Hepatocyte (in vitro differentiated cells): Measurements from ENCODE around the gene HPCAL1. TPM values are rescaled to one million over a fixed set of nuclear protein-coding genes. Genes with fewer than 3 reads are reported as not detected.

ENCODE experiments used
- DNase-seq: peaks from one replicate; pipeline ENCODE4 v3.0.0-alpha.2; 2016; ENCODE audit warnings: low spot score
- H2AFZ ChIP-seq: fragments of 200-600 bp; sonication (generic); 2 replicates; pipeline ENCODE4 v1.6.0; 2016; ENCODE audit warnings: antibody characterized with exemption, mild to moderate bottlenecking
- H3K27ac ChIP-seq: fragments of 200-600 bp; sonication (generic); 2 replicates; pipeline ENCODE4 v1.5.1; 2016; ENCODE audit warnings: mild to moderate bottlenecking
- H3K27me3 ChIP-seq: fragments of 200-600 bp; sonication (generic); 2 replicates; pipeline ENCODE4 v1.6.1; 2016
- H3K36me3 ChIP-seq: fragments of 200-600 bp; sonication (generic); replicated peaks from 2 replicates; pipeline ENCODE4 v1.5.1; 2016; ENCODE audit warnings: low read depth; ENCODE audit not compliant: insufficient read depth
- H3K4me1 ChIP-seq: fragments of 200-600 bp; sonication (generic); 2 replicates; pipeline ENCODE4 v1.5.1; 2016; ENCODE audit warnings: mild to moderate bottlenecking, moderate library complexity; ENCODE audit not compliant: insufficient read depth
- H3K4me2 ChIP-seq: fragments of 200-600 bp; sonication (generic); 2 replicates; pipeline ENCODE4 v1.6.0; 2016
- H3K4me3 ChIP-seq: fragments of 200-600 bp; sonication (generic); 2 replicates; pipeline ENCODE4 v1.5.1; 2016; ENCODE audit warnings: mild to moderate bottlenecking
- H3K79me2 ChIP-seq: fragments of 200-600 bp; sonication (generic); 2 replicates; pipeline ENCODE4 v1.6.0; 2017; ENCODE audit warnings: mild to moderate bottlenecking
- H3K9me2 ChIP-seq: fragments of 200-600 bp; sonication (generic); replicated peaks from 2 replicates; pipeline ENCODE4 v1.6.0; 2017; ENCODE audit warnings: mild to moderate bottlenecking; ENCODE audit not compliant: insufficient read depth
- H3K9me3 ChIP-seq: fragments of 200-600 bp; sonication (generic); 2 replicates; pipeline ENCODE4 v1.5.1; 2016; ENCODE audit warnings: low read depth, mild to moderate bottlenecking
- H4K20me1 ChIP-seq: fragments of 200-600 bp; sonication (generic); 2 replicates; pipeline ENCODE4 v1.6.0; 2016; ENCODE audit warnings: mild to moderate bottlenecking; ENCODE audit not compliant: insufficient read depth, poor library complexity, severe bottlenecking
- CTCF ChIP-seq: fragments of 200-600 bp; sonication (generic); IDR thresholded peaks from 2 replicates; pipeline ENCODE4 v1.5.1; 2016; ENCODE audit warnings: antibody characterized with exemption, mild to moderate bottlenecking; ENCODE audit not compliant: poor library complexity
- EZH2 ChIP-seq: fragments of 200-600 bp; sonication (generic); IDR thresholded peaks from 2 replicates; pipeline ENCODE4 v1.6.1; 2016; ENCODE audit warnings: antibody characterized with exemption, mild to moderate bottlenecking, borderline replicate concordance
- EZH2phosphoT487 ChIP-seq: fragments of 200-600 bp; sonication (generic); IDR thresholded peaks from one replicate; pipeline ENCODE4 v1.6.1; 2018; ENCODE audit warnings: antibody characterized with exemption, mild to moderate bottlenecking, low read depth, moderate library complexity; ENCODE audit not compliant: unreplicated experiment, severe bottlenecking
- WGBS: methylation state at CpG from one replicate; pipeline ENCODE4 v1.1.6; 2016; ENCODE audit warnings: low lambda C conversion rate; ENCODE audit errors: missing lambda C conversion rate; 5-methylcytosine and 5-hydroxymethylcytosine counted together
- polyA plus RNA-seq: library from polyadenylated mRNA; unstranded; fragments of >200 nt; fragmentation: Nextera tagmentation; extraction: Ambion mirVana; gene quantifications from 2 replicates; pipeline ENCODE4 v1.2.1, GENCODE V29; 2016
- total RNA-seq: library from RNA; depleted of rRNA; stranded (reverse); fragments of >200 nt; gene quantifications from 2 replicates; pipeline ENCODE4 v1.2.3, GENCODE V29; 2014

Gene HPCAL1
- total and polyA plus RNA-seq, 2 experiments from 2014 or later: 22.5 to 39.1 TPM

GRCh38 chr2:10345126-10345525 is 42.4 kb downstream of the HPCAL1 start:
- Histone ChIP-seq H3K36me3 (no peaks in the 10 kb centered on the region), H3K79me2 (peaks cover 57% of the 10 kb centered on the region), H4K20me1 (peaks cover 3% of the 10 kb centered on the region), H3K9me3 (no peaks in the 10 kb centered on the region), H3K4me2 (no peak overlapping the region), H2AFZ (no peak overlapping the region), H3K27ac (no peak overlapping the region), H3K4me3 (no peak overlapping the region), H3K9me2 (no peaks in the 10 kb centered on the region), H3K4me1 (peaks cover 1% of the 10 kb centered on the region), H3K27me3 (no peaks in the 10 kb centered on the region)
- 97% methylated on average over 3 of the region's 3 CpGs for WGBS
- TF ChIP-seq EZH2 (no peak), CTCF (no peak), EZH2phosphoT487 (no peak)
- no peak for DNase-seq

- Histone ChIP-seq H3K79me2 (peaks cover 54% of the 10 kb centered on the region), H3K4me1 (no peaks in the 10 kb centered on the region), H3K27ac (no peak overlapping the region), H2AFZ (no peak overlapping the region), H3K4me3 (no peak overlapping the region), H3K9me2 (no peaks in the 10 kb centered on the region), H3K36me3 (no peaks in the 10 kb centered on the region), H4K20me1 (peaks cover 3% of the 10 kb centered on the region), H3K4me2 (no peak overlapping the region), H3K9me3 (no peaks in the 10 kb centered on the region), H3K27me3 (no peaks in the 10 kb centered on the region)
- TF ChIP-seq EZH2: no peak
- no peak for TF ChIP-seq EZH2phosphoT487
- no peak for TF ChIP-seq CTCF
- 85% methylated on average over 3 of the region's 3 CpGs for WGBS
- no peak for DNase-seq
These were observed 43.1 kb downstream of the HPCAL1 start for GRCh38 chr2:10345813-10346212.

- no peak overlapping the region for H3K27ac ChIP-seq
- no peaks in the 10 kb centered on the region for H3K27me3 ChIP-seq
- H3K9me3 ChIP-seq: no peaks in the 10 kb centered on the region
- H3K79me2 ChIP-seq: peaks cover 42% of the 10 kb centered on the region
- H2AFZ ChIP-seq: no peak overlapping the region
- H3K4me3 ChIP-seq: no peak overlapping the region
- no peaks in the 10 kb centered on the region for H3K4me1 ChIP-seq
- no peaks in the 10 kb centered on the region for H3K9me2 ChIP-seq
- DNase-seq: no peak
- H3K36me3 ChIP-seq: no peaks in the 10 kb centered on the region
- 61% methylated on average over 16 of the region's 16 CpGs for WGBS
- H4K20me1 ChIP-seq: peaks cover 3% of the 10 kb centered on the region
- TF ChIP-seq EZH2: no peak
- no peak for TF ChIP-seq EZH2phosphoT487
- TF ChIP-seq CTCF: no peak
- no peak overlapping the region for H3K4me2 ChIP-seq
These were observed 44.3 kb downstream of the HPCAL1 start for GRCh38 chr2:10346929-10347561.

GRCh38 chr2:10347562-10347948 is 44.9 kb downstream of the HPCAL1 start:
- Histone ChIP-seq H2AFZ (no peak overlapping the region), H3K4me3 (no peak overlapping the region), H3K9me2 (no peaks in the 10 kb centered on the region), H3K4me2 (no peak overlapping the region), H3K36me3 (no peaks in the 10 kb centered on the region), H3K4me1 (no peaks in the 10 kb centered on the region), H3K79me2 (peaks cover 42% of the 10 kb centered on the region), H3K9me3 (no peaks in the 10 kb centered on the region), H3K27ac (no peak overlapping the region), H3K27me3 (no peaks in the 10 kb centered on the region), H4K20me1 (peaks cover 3% of the 10 kb centered on the region)
- no peak for DNase-seq
- WGBS: 77% methylated on average over 7 of the region's 7 CpGs
- TF ChIP-seq EZH2phosphoT487 (no peak), CTCF (no peak), EZH2 (no peak)
